Stimulated activated naive CD8-positive, alpha-beta T cell treated with anti-CD3 and anti-CD28 coated beads, Interleukin-15, Interleukin-2, amounts not matched to agents 100 ng/mL and 50 ng/mL, for 24 hours (primary cell): Measurements from ENCODE around the gene SMAD6.

Experiments used
- H3K27ac Mint-ChIP-seq: one replicate; pipeline ENCODE4 v1.8.0; 2021; ENCODE audit warnings: mild to moderate bottlenecking, mixed read lengths
- H3K27me3 Mint-ChIP-seq: one replicate; pipeline ENCODE4 v1.8.0; 2021; ENCODE audit warnings: mixed read lengths
- H3K36me3 Mint-ChIP-seq: one replicate; pipeline ENCODE4 v1.8.0; 2021; ENCODE audit warnings: low read depth, mixed read lengths
- H3K4me1 Mint-ChIP-seq: one replicate; pipeline ENCODE4 v1.8.0; 2021; ENCODE audit warnings: low read depth, mixed read lengths
- H3K4me3 Mint-ChIP-seq: one replicate; pipeline ENCODE4 v1.8.0; 2021; ENCODE audit warnings: mild to moderate bottlenecking, mixed read lengths
- H3K9me3 Mint-ChIP-seq: one replicate; pipeline ENCODE4 v1.8.0; 2021; ENCODE audit warnings: mixed read lengths

SMAD6 gene

GRCh38 chr15:66718220-66718988 lies 16.4 kb downstream of the SMAD6 start:
- Mint-ChIP-seq H3K36me3 (no peaks in the 10 kb centered on the region), H3K27ac (peak overlapping the region; percentile 6), H3K4me1 (no peaks in the 10 kb centered on the region), H3K9me3 (no peaks in the 10 kb centered on the region), H3K4me3 (no peak overlapping the region), H3K27me3 (peaks cover 8% of the 10 kb centered on the region)

- Mint-ChIP-seq H3K4me1 (no peaks in the 10 kb centered on the region), H3K4me3 (no peak overlapping the region), H3K27ac (no peak overlapping the region), H3K36me3 (no peaks in the 10 kb centered on the region), H3K9me3 (no peaks in the 10 kb centered on the region), H3K27me3 (peaks cover 8% of the 10 kb centered on the region)
These were observed 17.4 kb downstream of the SMAD6 start for GRCh38 chr15:66719471-66719870.

- Mint-ChIP-seq H3K4me3 (no peak overlapping the region), H3K4me1 (no peaks in the 10 kb centered on the region), H3K9me3 (no peaks in the 10 kb centered on the region), H3K27me3 (peaks cover 8% of the 10 kb centered on the region), H3K36me3 (no peaks in the 10 kb centered on the region), H3K27ac (no peak overlapping the region)
These were observed 18.4 kb downstream of the SMAD6 start for GRCh38 chr15:66720206-66721010.

DNA sequence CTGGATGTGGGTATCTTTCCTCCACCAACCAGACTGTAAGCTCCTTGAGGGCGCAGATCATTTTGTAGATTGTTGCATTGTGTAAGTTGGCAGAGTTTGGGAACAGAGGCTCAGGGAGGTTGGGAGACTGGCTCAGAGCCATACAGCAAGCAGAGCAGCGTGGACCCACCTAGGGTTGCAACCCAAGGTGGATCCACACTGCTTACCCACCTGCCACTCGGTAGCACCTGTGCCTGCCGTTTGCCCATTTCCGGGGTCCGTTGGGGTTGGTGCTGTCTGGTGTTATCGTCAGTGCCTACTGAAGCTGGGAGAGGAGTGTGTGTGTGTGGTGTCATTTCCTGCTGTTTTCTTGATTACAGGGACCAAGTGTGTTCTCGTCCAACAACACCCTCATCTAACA lies 19.0 kb downstream of the SMAD6 start:
- Mint-ChIP-seq H3K27ac (no peak overlapping the region), H3K9me3 (no peaks in the 10 kb centered on the region)

DNA sequence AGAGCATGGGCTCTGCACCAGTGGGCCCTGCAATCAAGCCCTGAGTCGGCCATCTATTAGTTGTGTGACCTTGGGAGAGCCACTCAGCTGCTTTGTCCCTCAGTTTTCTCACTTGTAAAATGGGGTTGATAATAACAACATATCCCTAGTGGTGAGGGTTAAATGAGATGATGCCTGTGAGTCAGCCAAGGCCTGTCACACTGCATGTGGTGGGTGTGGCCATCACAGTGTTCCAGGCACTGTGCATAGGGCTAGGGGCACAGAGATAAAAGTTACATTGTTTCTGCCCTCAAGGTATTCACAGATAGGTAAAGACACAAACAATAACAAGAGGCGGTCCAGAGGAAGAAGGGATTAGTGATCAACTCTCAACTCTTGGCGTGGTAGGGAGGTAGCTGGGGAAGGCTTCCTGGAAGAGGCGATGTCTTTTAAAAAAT lies 19.5 kb downstream of the SMAD6 start:
- Mint-ChIP-seq H3K4me1 (no peaks in the 10 kb centered on the region), H3K27me3 (peaks cover 5% of the 10 kb centered on the region), H3K9me3 (no peaks in the 10 kb centered on the region), H3K4me3 (no peak overlapping the region), H3K36me3 (no peaks in the 10 kb centered on the region), H3K27ac (no peak overlapping the region)

More for the DNA sequence above, 19.0 kb downstream of the SMAD6 start:
- H3K4me3 Mint-ChIP-seq = no peak overlapping the region
- no peaks in the 10 kb centered on the region for H3K36me3 Mint-ChIP-seq
- H3K4me1 Mint-ChIP-seq = no peaks in the 10 kb centered on the region
- H3K27me3 Mint-ChIP-seq = peaks cover 5% of the 10 kb centered on the region

- Mint-ChIP-seq H3K9me3 (no peaks in the 10 kb centered on the region), H3K36me3 (no peaks in the 10 kb centered on the region), H3K27ac (no peak overlapping the region), H3K4me1 (no peaks in the 10 kb centered on the region), H3K27me3 (peaks cover under 1% of the 10 kb centered on the region), H3K4me3 (no peak overlapping the region)
These were observed 19.9 kb downstream of the SMAD6 start for GRCh38 chr15:66721954-66722353.

- no peaks in the 10 kb centered on the region for H3K27me3 Mint-ChIP-seq
- no peak overlapping the region for H3K4me3 Mint-ChIP-seq
- no peaks in the 10 kb centered on the region for H3K9me3 Mint-ChIP-seq
- no peaks in the 10 kb centered on the region for H3K36me3 Mint-ChIP-seq
- no peak overlapping the region for H3K27ac Mint-ChIP-seq
- no peaks in the 10 kb centered on the region for H3K4me1 Mint-ChIP-seq
These were observed 20.9 kb downstream of the SMAD6 start for GRCh38 chr15:66722757-66723540.

- no peak overlapping the region for H3K27ac Mint-ChIP-seq
- H3K4me3 Mint-ChIP-seq = no peak overlapping the region
- H3K36me3 Mint-ChIP-seq = no peaks in the 10 kb centered on the region
- H3K27me3 Mint-ChIP-seq = no peaks in the 10 kb centered on the region
- no peaks in the 10 kb centered on the region for H3K9me3 Mint-ChIP-seq
- no peaks in the 10 kb centered on the region for H3K4me1 Mint-ChIP-seq
These were observed 22.0 kb downstream of the SMAD6 start for GRCh38 chr15:66723826-66724731.

DNA sequence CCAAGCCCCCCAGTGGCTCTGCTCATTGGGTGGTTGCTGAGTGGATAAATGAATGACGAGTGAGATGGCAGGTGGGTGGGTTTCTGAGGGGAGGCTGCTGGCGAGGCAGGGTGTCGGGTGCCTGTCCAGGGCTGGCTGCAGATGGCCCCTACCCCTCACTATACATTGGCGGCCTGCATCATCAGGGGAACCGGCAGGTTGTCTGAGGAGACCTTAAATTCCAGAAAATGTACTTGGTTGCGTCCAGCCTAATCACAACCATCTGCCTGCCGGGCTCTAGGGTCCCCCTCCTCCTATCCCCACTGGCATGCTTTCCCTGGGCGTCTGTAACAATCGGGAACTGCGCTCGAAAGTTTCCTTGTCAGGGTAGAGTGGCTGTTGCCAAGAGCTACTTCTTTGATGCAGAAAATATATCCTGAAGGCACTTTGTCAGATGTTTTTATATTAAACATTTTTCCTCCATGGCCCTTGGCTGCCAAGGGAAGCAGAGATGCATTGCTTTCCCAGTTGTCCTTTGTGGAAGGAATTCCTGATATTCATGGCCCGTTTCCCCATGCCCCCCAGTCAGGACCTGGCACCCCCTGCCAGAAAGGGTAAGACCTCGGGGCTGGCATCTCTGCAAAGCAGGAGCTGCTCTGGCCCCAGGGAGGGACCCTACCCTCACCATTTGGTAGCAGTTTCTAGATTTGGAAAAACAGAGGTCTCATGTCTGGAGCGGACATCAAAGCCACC lies 22.9 kb downstream of the SMAD6 start:
- H3K27me3 Mint-ChIP-seq = no peaks in the 10 kb centered on the region
- no peak overlapping the region for H3K4me3 Mint-ChIP-seq
- no peaks in the 10 kb centered on the region for H3K36me3 Mint-ChIP-seq
- H3K4me1 Mint-ChIP-seq = no peaks in the 10 kb centered on the region
- H3K27ac Mint-ChIP-seq = no peak overlapping the region
- H3K9me3 Mint-ChIP-seq = no peaks in the 10 kb centered on the region

GRCh38 chr15:66725464-66725785 lies 23.4 kb downstream of the SMAD6 start:
- Mint-ChIP-seq H3K27ac (no peak overlapping the region), H3K4me1 (no peaks in the 10 kb centered on the region), H3K4me3 (no peak overlapping the region), H3K27me3 (no peaks in the 10 kb centered on the region), H3K36me3 (no peaks in the 10 kb centered on the region), H3K9me3 (no peaks in the 10 kb centered on the region)

GRCh38 chr15:66726386-66726785 lies 24.4 kb downstream of the SMAD6 start:
- Mint-ChIP-seq H3K9me3 (no peaks in the 10 kb centered on the region), H3K36me3 (no peaks in the 10 kb centered on the region), H3K27ac (no peak overlapping the region), H3K4me3 (no peak overlapping the region), H3K27me3 (no peaks in the 10 kb centered on the region), H3K4me1 (no peaks in the 10 kb centered on the region)

GRCh38 chr15:66729331-66729951 lies 27.4 kb downstream of the SMAD6 start:
- Mint-ChIP-seq H3K36me3 (no peaks in the 10 kb centered on the region), H3K9me3 (no peaks in the 10 kb centered on the region), H3K4me3 (no peak overlapping the region), H3K27me3 (no peaks in the 10 kb centered on the region), H3K27ac (no peak overlapping the region), H3K4me1 (no peaks in the 10 kb centered on the region)

DNA sequence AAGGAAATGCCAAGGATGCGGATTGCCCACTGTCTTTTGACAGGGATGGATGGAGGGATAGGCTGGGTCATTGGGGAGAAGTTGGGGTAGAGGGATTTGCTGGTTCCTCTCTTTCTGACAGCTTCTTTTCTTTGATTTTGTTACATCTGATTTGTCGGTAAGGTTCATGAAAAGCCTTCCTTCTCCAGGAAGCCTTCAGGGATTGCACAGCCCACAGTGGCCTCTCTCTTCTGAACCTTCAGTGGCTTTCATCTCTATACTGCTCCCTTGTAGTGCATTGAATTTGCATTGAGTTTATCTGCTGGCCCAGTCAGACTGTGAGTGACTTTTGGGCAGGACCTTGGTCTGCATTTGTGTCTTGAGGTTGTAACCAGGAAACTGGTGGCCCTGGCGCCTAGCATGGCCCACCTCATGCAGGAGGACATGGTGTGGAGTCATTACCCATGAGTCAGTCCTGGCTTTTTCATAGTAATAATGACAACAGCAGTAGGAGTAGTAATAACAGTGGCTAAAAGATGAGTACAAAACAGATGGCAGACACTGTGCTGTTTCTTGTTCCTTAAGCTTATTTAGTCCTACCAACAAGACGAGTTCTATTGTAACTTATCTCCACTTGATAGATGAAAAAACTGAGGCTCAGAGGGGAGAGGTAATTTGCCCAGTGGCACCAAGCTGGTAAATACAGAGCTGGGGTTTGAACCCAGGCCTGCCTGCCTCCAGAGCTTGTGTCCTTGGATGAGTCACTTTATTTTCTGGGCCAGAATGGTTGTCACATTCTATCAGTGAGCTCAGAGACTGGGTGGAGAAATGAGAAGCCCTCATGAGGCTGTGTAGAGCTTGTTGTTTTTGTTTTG lies 28.4 kb downstream of the SMAD6 start:
- H3K4me1 Mint-ChIP-seq = no peaks in the 10 kb centered on the region
- no peak overlapping the region for H3K4me3 Mint-ChIP-seq
- H3K9me3 Mint-ChIP-seq = no peaks in the 10 kb centered on the region
- no peaks in the 10 kb centered on the region for H3K36me3 Mint-ChIP-seq
- H3K27ac Mint-ChIP-seq = no peak overlapping the region
- H3K27me3 Mint-ChIP-seq = no peaks in the 10 kb centered on the region
